A673 (cell line): Measurements from ENCODE around the gene LTBP2.

Experiments used
- EZH2 ChIP-seq: fragments of 200-600 bp; sonication (generic); IDR thresholded peaks from 2 replicates; pipeline ENCODE4 v1.6.1; 2017; ENCODE audit warnings: borderline replicate concordance, low read depth, mild to moderate bottlenecking, mixed read lengths, antibody characterized with exemption, low read length; ENCODE audit not compliant: poor library complexity, severe bottlenecking
- TF ChIP-seq, protein P1 (sequence below): fragments of 300-800, 200-600 bp; sonication (generic); conservative IDR thresholded peaks from 2 replicates; pipeline ENCODE4 v1.5.1; 2017; ENCODE audit warnings: low read depth, mild to moderate bottlenecking, antibody characterized with exemption, low read length, moderate library complexity, mixed read lengths

DNA sequence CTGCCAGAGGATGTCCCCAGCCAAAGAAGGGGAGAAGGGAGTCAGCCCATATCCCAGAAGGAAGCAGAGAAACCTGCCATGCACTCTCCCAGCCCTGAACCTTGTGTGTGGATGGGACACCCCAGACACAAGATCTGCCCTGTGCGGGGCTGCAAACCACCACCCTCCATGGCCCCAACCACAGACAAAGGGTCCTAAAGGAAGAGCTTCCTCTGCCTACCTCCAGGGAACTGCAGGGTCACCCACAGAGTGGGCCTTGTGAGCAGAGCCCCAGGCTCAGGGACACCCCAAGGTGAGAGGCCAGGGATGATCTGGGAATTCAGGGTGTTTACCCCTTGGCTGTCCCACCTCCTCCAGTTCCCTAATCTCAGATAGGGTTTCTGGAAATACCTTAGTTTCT is 62.0 kb downstream of the LTBP2 start:
- TF ChIP-seq, protein P1, sequence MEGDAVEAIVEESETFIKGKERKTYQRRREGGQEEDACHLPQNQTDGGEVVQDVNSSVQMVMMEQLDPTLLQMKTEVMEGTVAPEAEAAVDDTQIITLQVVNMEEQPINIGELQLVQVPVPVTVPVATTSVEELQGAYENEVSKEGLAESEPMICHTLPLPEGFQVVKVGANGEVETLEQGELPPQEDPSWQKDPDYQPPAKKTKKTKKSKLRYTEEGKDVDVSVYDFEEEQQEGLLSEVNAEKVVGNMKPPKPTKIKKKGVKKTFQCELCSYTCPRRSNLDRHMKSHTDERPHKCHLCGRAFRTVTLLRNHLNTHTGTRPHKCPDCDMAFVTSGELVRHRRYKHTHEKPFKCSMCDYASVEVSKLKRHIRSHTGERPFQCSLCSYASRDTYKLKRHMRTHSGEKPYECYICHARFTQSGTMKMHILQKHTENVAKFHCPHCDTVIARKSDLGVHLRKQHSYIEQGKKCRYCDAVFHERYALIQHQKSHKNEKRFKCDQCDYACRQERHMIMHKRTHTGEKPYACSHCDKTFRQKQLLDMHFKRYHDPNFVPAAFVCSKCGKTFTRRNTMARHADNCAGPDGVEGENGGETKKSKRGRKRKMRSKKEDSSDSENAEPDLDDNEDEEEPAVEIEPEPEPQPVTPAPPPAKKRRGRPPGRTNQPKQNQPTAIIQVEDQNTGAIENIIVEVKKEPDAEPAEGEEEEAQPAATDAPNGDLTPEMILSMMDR, result no peak
- TF ChIP-seq EZH2, result no peak
